ENCODE data around the gene ZNF514.

Gene ZNF514

GRCh38 chr2:95166065-95166763 lies 6.6 kb upstream of the ZNF514 start:
- peak overlapping the region; percentile 95 for H3K4me3 ChIP-seq (replicated peaks; ENCODE audit: low read depth, low read length)
- no peak for TF ChIP-seq CTCF (IDR thresholded peaks at IDR 0.05; ENCODE audit: low read depth, low read length, missing control alignments)
- DNase-seq (ENCODE audit: extremely low read depth, low read depth): no peak

- TF ChIP-seq CTCF (IDR thresholded peaks at IDR 0.05; ENCODE audit: low read depth, low read length, missing control alignments): no peak
- H3K4me3 ChIP-seq (replicated peaks; ENCODE audit: low read depth, low read length): peak within 1 kb of the TSS; percentile 95
- DNase-seq (ENCODE audit: extremely low read depth, low read depth): peak; percentile 91
Observed at GRCh38 chr2:95165371-95166064, 5.9 kb upstream of the ZNF514 start, which contains the start of gene ZNF2. Gene ZNF2 (plus strand): TSS chr2:95165809. CDS start chr2:95176227, 10,418 bp downstream.

- TF ChIP-seq CTCF (IDR thresholded peaks at IDR 0.05; ENCODE audit: low read depth, low read length, missing control alignments): no peak
- no peak for DNase-seq (ENCODE audit: extremely low read depth, low read depth)
- H3K4me3 ChIP-seq (replicated peaks; ENCODE audit: low read depth, low read length): peak overlapping the region; percentile 95
Observed at GRCh38 chr2:95165030-95165370, 5.4 kb upstream of the ZNF514 start.

- peak overlapping the region; percentile 78 for H3K4me3 ChIP-seq (replicated peaks; ENCODE audit: low read depth, low read length)
- TF ChIP-seq CTCF (IDR thresholded peaks at IDR 0.05; ENCODE audit: low read depth, low read length, missing control alignments): no peak
- DNase-seq (ENCODE audit: extremely low read depth, low read depth): no peak
Observed at GRCh38 chr2:95158891-95159619, 593 bp downstream of the ZNF514 start.

GRCh38 chr2:95158441-95158840 lies 1.2 kb downstream of the ZNF514 start:
- no peak for TF ChIP-seq CTCF (IDR thresholded peaks at IDR 0.05; ENCODE audit: low read depth, low read length, missing control alignments)
- peak overlapping the region; percentile 78 for H3K4me3 ChIP-seq (replicated peaks; ENCODE audit: low read depth, low read length)
- DNase-seq (ENCODE audit: extremely low read depth, low read depth): no peak

GRCh38 chr2:95149397-95149984 lies 10.2 kb downstream of the ZNF514 start:
- no peak overlapping the region for H3K4me3 ChIP-seq (replicated peaks; ENCODE audit: low read depth, low read length)
- no peak for DNase-seq (ENCODE audit: extremely low read depth, low read depth)

More at GRCh38 chr2:95149397-95149984, 10.2 kb downstream of the ZNF514 start:
- TF ChIP-seq CTCF (IDR thresholded peaks at IDR 0.05; ENCODE audit: low read depth, low read length, missing control alignments): no peak

Data from HFF-Myc (cell line).